ACC112 (cell line): Measurements from ENCODE around the gene PPP1R10.
"Not testable (repeated sequence)": the region's sequence is repeated elsewhere in the genome, so short reads cannot be mapped to it uniquely, and the experiment has no call there.

Source experiments
- H2AFZ ChIP-seq: fragments of 200-600 bp; sonication (generic); one replicate; pipeline ENCODE4 v1.6.0; 2017; ENCODE audit warnings: antibody characterized with exemption, low read length; ENCODE audit not compliant: unreplicated experiment
- H3K27ac ChIP-seq: fragments of 200-600 bp; sonication (generic); 2 replicates; pipeline ENCODE4 v1.5.1; 2014; ENCODE audit warnings: low read depth, mild to moderate bottlenecking, antibody characterized with exemption, low read length, moderate library complexity
- H3K27me3 ChIP-seq: fragments of 200-600 bp; sonication (generic); 2 replicates; pipeline ENCODE4 v1.6.1; 2014; ENCODE audit warnings: mild to moderate bottlenecking, antibody characterized with exemption, low read length, moderate library complexity, mixed read lengths; ENCODE audit not compliant: insufficient read depth
- H3K36me3 ChIP-seq: fragments of 200-600 bp; sonication (generic); 2 replicates; pipeline ENCODE4 v1.6.1; 2016; ENCODE audit warnings: mild to moderate bottlenecking, antibody characterized with exemption, low read length, moderate library complexity, mixed read lengths; ENCODE audit not compliant: insufficient read depth
- H3K4me1 ChIP-seq: fragments of 200-600 bp; sonication (generic); one replicate; pipeline ENCODE4 v1.6.1; 2016; ENCODE audit warnings: low read length, mixed read lengths; ENCODE audit not compliant: insufficient read depth, unreplicated experiment, control insufficient read depth
- H3K4me3 ChIP-seq: fragments of 200-600 bp; sonication (generic); 2 replicates; pipeline ENCODE4 v1.5.1; 2014; ENCODE audit warnings: mild to moderate bottlenecking, low read depth, low read length
- H3K79me2 ChIP-seq: fragments of 200-600 bp; sonication (generic); one replicate; pipeline ENCODE4 v1.6.0; 2016; ENCODE audit warnings: low read length; ENCODE audit not compliant: control insufficient read depth, unreplicated experiment, insufficient read depth

The PPP1R10 gene

DNA sequence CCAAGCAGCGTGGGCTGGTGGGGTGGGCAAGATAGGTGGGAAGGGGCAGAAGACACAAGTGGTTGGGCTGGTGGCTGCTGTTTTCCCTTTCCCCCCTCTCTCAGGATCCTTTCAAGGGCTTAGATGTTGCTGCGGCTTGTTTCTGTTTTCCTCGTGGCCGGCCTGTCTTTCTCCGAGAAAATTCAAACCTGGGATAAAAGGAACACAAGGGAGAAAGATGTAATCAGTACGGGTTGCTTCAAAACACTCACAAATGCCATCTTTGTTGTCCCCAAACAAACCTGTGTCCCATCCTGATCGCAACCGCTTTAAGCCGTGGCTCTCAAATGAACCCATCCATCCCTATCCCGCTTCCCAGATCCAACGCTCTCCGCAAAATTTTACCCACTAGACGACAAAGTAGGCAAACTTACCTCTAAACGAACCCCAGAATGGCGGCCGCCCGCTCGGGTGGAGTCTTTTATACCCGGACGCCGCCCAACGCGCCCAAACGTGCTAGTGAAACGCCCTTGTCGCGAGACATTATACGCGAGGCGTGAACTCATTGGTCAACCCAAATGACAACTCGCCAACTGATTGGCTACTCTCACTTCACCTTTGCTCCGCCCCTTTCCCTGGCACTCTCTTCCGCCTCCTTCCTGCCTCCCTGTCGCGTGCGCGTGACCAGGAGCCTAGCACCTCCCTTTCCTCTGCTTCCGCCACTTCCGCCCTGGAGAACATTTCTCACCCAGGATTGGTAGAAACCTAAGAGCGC, at the start of gene PPP1R10:
PPP1R10 (minus strand) TSS at position 433 of the 754 bp plus-strand sequence. CDS start 7,299 bp downstream, outside the sequence.
- Histone ChIP-seq H3K27me3 (no peaks in the 10 kb centered on the region), H3K36me3 (peaks cover 28% of the 10 kb centered on the region), H3K4me1 (peaks cover 34% of the 10 kb centered on the region), H3K27ac (peak within 1 kb of the TSS; percentile 96), H3K79me2 (peaks cover 59% of the 10 kb centered on the region), H2AFZ (peak within 1 kb of the TSS; percentile 34), H3K4me3 (peak within 1 kb of the TSS; percentile 97)

GRCh38 chr6:30666300-30666699, 49.3 kb upstream of the PPP1R10 start:
- H3K4me1 ChIP-seq, result peaks cover 11% of the 10 kb centered on the region
- H3K36me3 ChIP-seq, result peaks cover 36% of the 10 kb centered on the region
- not testable (repeated sequence) for H3K4me3 ChIP-seq

DNA sequence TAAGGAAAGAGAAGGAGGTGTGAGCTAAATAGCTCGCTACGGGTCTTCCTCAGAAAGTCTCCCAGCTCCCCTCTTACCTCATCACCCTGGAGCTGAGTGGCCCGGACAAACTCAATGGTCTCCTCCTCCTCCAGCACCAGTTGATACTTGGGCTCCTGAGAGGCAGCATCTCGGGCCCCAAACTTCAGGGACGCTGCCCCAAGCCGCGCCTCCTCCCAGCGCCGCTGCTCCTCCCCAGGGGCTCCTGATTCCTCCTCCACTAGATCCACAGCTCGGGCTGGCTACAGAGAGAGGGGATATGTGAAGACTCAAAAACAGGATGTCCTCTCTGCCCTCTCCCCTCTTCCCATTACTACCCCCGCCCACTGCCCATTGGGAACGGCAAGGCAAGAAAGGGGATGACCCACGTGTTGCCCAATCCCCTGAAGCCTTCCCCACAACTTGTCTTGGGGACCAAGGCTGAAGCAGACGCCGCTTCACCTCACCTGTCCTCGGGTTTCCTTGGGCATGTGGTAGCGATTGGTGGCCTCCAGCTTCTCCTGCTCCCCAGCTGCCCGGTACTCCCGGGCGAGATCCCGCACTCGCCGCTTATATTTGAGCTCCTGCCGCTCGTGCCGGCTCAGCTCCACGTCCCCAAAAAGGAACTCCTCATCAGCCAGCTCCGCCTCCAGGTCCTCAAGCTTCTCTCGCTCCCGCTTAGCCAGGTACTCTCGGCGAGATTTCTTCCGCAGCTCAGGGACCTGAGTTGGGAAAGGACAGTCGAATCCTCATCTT, 48.1 kb upstream of the PPP1R10 start:
- Histone ChIP-seq H3K36me3 (peaks cover 33% of the 10 kb centered on the region), H3K79me2 (no peaks in the 10 kb centered on the region), H3K27me3 (no peaks in the 10 kb centered on the region), H3K27ac (no peak overlapping the region), H3K4me3 (no peak overlapping the region), H2AFZ (no peak overlapping the region), H3K4me1 (peaks cover 7% of the 10 kb centered on the region)

More at GRCh38 chr6:30666300-30666699, 49.3 kb upstream of the PPP1R10 start:
- H3K79me2 ChIP-seq, H3K27me3 ChIP-seq, H2AFZ ChIP-seq, H3K27ac ChIP-seq: not testable (repeated sequence)

GRCh38 chr6:30657922-30658321, 40.9 kb upstream of the PPP1R10 start:
- H3K36me3 ChIP-seq, result peaks cover 25% of the 10 kb centered on the region; the same call in 1 of the 2 replicates
- H2AFZ ChIP-seq, H3K27me3 ChIP-seq, H3K79me2 ChIP-seq, H3K4me1 ChIP-seq, H3K27ac ChIP-seq, H3K4me3 ChIP-seq: not testable (repeated sequence)

GRCh38 chr6:30657454-30657853, 40.4 kb upstream of the PPP1R10 start:
- H3K4me1 ChIP-seq, result no peaks in the 10 kb centered on the region
- no peaks in the 10 kb centered on the region for H3K27me3 ChIP-seq
- H3K36me3 ChIP-seq, result peaks cover 25% of the 10 kb centered on the region; the same call in 1 of the 2 replicates

DNA sequence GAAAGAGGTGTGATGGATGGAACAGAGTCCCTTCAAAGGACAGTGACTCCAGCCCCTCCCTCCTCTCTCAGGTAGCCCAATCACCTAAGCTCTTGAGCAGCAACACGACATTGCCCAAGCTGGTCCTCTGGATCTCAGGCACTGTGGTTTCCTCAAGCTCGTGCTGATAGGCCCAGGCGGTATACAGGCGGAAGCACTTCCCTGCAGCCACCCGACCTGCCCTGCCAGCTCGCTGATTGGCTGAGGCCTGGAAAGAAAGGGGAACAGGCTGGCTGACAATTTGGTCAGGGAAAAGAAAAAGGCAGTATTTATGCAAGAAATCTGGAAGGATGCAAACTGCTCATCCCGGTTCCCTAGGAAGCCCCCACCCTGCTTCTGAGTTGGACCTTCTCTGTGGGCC, 39.5 kb upstream of the PPP1R10 start:
- no peak overlapping the region for H3K4me3 ChIP-seq
- no peaks in the 10 kb centered on the region for H3K27me3 ChIP-seq
- H3K79me2 ChIP-seq, result no peaks in the 10 kb centered on the region
- H2AFZ ChIP-seq, result no peak overlapping the region
- H3K4me1 ChIP-seq, result no peaks in the 10 kb centered on the region
- H3K36me3 ChIP-seq, result peaks cover 19% of the 10 kb centered on the region; the same call in 1 of the 2 replicates
- no peak overlapping the region for H3K27ac ChIP-seq

More at GRCh38 chr6:30657454-30657853, 40.4 kb upstream of the PPP1R10 start:
- H3K79me2 ChIP-seq, result no peaks in the 10 kb centered on the region
- no peak overlapping the region for H2AFZ ChIP-seq
- H3K4me3 ChIP-seq, result no peak overlapping the region
- no peak overlapping the region for H3K27ac ChIP-seq

DNA sequence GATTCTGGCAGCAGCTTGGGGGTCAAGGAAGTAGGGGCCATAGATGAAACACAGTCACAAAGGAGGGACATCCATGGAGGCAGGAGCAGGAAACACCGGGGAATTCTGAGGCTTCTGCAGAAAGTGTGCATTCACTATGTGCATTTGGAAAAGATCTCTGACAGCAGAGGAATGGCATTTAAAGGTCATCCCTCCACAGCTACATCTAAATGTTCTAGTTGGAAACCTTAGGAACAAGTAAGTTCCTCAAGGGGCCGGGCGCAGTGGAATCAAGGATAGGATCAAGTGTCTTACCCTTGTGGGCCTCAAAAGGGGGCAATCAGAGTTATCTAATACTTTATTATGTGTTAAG, 38.7 kb upstream of the PPP1R10 start:
- no peaks in the 10 kb centered on the region for H3K27me3 ChIP-seq
- no peaks in the 10 kb centered on the region for H3K79me2 ChIP-seq
- H2AFZ ChIP-seq, result no peak overlapping the region
- H3K4me1 ChIP-seq, result no peaks in the 10 kb centered on the region
- H3K27ac ChIP-seq, result no peak overlapping the region
- H3K36me3 ChIP-seq, result peaks cover 23% of the 10 kb centered on the region; the same call in 1 of the 2 replicates
- H3K4me3 ChIP-seq, result no peak overlapping the region

DNA sequence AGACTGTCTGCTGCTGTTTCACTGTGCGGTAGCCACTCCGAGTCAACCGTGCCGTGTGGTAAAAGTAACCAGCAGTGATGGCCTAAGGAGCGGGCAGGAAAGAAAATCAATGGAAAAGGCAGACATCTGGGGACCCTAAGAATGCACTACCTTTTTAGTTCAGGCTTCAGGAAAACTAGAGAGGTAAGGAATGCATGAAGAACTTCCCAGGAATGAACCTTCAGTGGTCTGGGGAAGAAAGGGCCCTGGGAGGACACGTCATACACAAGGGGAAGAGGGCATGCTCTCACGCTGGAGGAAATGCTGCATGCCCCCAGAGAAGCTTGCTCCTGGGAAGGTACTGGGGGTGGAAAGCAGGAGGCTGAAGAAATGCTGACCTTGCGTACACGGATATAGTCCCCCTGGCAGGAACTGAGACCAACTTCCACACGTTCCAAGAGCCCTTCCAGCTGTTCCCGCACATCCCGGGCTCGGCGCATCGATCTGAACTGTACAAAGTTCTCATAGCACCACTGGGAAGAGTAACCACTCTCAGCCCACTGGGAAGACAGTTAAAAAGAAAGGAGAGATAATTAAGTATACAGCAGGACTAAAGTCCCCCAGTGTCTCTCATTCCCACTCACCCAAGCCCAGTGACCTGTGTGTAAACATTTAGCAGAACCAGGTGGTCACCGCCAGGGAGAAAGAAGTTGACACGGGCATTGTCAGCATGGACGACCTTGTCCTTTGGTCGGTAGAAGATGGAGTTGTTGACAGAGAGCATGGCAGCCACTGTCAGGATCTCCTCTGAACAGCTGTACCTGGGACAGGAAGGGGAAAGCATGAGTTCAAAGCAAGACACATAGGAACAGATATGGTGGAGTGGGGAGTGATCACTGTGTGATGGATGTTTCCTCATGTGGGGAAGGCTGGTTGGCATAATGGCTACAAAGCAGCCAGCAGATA, 38.0 kb upstream of the PPP1R10 start:
- Histone ChIP-seq H3K36me3 (peaks cover 23% of the 10 kb centered on the region; the same call in 1 of the 2 replicates), H3K4me1 (no peaks in the 10 kb centered on the region), H3K27ac (no peak overlapping the region), H3K27me3 (no peaks in the 10 kb centered on the region), H3K79me2 (no peaks in the 10 kb centered on the region), H2AFZ (no peak overlapping the region), H3K4me3 (no peak overlapping the region)

DNA sequence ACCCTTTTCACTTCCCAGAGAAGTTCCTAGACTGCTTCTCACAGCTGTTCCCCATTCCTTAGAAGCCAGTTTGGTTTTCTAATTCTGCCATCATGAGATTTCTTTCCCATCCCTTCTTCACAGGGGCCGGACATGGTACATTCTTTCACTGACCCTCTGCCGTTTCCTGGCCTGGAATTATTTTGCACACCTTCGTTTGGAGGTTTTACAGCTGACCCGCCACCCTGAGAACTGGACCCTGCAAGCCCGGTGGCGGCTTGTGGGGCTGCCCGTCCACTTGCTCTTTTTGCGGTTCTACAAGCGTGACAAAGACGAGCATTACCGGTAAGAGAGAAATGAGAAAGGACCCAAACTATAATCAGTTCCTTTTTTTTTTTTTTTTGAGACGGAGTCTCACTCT, 34.1 kb upstream of the PPP1R10 start:
- peaks cover 6% of the 10 kb centered on the region for H3K4me1 ChIP-seq
- H2AFZ ChIP-seq, result no peak overlapping the region
- no peaks in the 10 kb centered on the region for H3K27me3 ChIP-seq
- peaks cover 17% of the 10 kb centered on the region; the same call in 1 of the 2 replicates for H3K36me3 ChIP-seq
- no peak overlapping the region for H3K27ac ChIP-seq
- H3K4me3 ChIP-seq, result no peak overlapping the region
- H3K79me2 ChIP-seq, result peaks cover 8% of the 10 kb centered on the region
